ENCODE results near the gene PLEKHO1.
"Not testable (repeated sequence)": the region's sequence is repeated elsewhere in the genome, so short reads cannot be mapped to it uniquely, and the experiment has no call there.

Gene PLEKHO1, protein sequence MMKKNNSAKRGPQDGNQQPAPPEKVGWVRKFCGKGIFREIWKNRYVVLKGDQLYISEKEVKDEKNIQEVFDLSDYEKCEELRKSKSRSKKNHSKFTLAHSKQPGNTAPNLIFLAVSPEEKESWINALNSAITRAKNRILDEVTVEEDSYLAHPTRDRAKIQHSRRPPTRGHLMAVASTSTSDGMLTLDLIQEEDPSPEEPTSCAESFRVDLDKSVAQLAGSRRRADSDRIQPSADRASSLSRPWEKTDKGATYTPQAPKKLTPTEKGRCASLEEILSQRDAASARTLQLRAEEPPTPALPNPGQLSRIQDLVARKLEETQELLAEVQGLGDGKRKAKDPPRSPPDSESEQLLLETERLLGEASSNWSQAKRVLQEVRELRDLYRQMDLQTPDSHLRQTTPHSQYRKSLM

DNA sequence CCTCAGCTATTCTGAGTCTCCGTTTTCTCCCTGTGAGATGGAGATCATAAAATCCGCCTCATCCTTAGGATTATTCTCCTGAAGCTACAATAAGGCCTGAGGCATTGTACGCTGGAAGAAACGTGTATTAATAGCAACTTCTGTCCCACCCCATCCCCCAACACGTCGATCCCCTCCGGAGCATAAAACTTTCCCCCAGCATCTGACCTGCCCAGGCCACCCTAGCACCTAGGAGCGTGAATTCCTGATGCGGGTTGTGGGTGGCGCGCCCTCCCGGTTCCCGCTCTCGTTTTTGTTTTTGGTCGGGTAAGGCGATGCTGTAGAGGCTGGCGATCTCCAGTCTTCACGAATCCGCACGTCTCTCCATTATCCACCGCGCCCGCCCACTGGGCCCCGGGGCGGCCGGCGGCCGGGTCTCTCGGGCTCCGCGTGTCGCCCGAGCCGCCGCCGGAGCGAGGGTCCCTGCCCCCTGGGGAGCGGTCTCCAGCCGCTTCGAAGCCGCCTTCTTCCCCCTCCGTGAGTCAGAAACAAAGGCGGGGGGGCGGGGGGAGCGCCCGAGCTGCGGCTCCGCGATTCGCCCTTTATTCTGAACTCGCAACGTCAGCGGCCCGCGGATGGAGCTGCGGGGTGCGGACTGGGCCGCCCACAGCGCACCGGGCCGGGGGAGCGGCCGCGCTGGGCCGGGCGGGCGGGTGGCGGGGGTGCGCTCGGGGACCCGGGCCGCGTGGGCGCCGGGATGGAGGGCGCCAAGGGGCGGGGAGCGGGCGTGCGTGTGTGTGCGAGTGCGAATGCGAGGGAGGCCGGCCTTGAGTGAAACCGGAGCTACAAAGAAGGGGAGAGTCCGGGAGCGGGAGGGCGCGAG, at the start of gene PLEKHO1:
PLEKHO1 (plus strand) TSS at position 646 of the 862 bp plus-strand sequence. CDS start 342 bp downstream, outside the sequence.
- DNase-seq (ENCODE audit: low read depth in 1 of 2, low spot score in 1 of 2) = peak; percentile 77 to 79

DNA sequence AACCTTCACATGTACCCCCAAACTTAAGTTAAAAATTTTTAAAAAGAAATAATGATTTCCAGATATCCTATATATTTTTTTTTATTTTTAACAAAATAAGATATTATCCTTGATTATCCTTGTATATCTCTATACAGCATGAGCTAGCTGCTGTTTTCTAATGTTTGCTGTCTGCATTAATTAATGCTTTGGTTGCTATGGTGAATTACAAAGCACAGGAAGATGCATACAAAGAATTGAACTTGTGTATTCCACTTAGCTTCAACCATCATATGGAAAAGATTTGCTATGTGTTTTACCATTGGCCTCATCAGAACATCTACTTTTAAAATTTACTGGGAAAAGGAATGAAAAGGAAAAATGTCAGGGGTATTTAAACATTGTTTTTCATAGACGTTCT, 46.7 kb upstream of the PLEKHO1 start:
- no peak for DNase-seq (ENCODE audit: low read depth in 1 of 2, low spot score in 1 of 2)

DNA sequence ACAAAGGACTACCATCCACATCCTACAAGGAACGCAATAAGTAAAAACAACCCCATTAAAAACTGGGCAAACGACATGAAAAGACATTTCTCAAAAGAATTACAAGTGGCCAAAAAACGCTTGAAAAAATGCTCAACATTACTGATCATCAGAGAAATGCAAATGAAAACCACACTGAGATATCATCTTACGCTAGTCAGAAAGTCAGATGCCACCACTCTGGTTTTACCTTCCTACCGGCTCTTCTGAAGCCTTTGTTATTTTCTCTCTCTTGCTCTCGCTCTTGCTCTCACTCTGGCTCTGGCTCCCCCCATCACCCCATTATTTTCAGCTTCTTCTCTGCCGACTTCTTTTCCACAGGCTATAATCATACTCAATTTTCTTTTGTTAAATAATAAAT, 43.4 kb upstream of the PLEKHO1 start:
- DNase-seq (ENCODE audit: low read depth in 1 of 2, low spot score in 1 of 2) = no peak

DNA sequence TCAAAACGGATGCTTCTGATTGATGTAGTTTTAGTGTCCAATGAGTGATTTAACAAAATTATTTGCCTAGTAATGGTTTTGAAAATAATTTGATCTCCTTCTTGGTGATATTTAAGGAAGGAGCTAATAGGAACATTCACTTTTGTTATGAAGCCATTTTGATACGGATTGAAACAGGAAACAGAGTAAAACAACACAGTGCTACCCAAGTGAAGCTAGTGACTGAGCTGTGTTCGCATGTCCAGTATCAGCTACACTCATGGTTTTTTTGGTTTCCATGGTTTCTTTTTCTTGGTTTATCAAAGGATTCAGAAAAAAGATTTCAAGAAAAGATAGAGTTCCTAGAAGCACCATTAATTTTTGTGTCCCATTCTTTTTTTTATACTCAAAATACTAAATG, 40.1 kb upstream of the PLEKHO1 start:
- DNase-seq (ENCODE audit: low read depth in 1 of 2, low spot score in 1 of 2) = no peak

DNA sequence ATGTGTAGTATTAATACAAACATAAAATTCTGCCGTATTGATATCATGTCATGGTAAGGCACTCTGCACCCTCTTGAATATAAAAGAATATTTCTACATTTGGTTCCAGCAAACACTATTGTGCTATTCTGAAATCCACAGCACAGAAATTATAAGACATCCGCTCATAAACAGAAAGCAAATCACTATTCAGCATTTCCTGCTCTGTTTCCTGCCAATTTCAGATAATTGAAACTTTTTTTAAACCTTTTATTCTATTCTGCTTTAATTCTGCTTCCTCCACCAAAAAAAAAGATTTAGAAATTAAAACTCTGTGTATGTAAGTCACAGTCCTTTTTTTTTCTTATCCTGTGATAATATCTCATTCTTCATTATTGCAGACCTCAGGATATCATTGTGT, 39.6 kb upstream of the PLEKHO1 start:
- DNase-seq (ENCODE audit: low read depth in 1 of 2, low spot score in 1 of 2) = no peak

DNA sequence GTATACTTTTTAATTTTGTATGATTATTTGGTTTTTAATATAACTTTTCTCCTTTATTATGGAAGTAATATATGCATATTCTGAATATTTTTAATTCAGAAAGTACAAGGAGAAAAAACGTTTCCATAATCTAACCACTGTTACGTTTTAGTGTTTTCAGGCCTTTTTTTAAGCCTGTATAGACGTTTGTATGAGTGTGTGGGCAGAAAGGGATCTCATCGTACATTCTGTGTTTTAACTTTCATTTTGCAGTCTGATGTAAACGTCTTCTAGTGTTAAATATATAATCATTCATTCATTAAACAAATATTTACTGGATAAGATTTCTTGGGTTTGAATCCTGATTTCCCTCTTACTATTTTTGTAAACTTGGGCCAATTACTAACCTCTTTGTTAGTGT, 38.0 kb upstream of the PLEKHO1 start:
- DNase-seq (ENCODE audit: low read depth in 1 of 2, low spot score in 1 of 2) = no peak

DNA sequence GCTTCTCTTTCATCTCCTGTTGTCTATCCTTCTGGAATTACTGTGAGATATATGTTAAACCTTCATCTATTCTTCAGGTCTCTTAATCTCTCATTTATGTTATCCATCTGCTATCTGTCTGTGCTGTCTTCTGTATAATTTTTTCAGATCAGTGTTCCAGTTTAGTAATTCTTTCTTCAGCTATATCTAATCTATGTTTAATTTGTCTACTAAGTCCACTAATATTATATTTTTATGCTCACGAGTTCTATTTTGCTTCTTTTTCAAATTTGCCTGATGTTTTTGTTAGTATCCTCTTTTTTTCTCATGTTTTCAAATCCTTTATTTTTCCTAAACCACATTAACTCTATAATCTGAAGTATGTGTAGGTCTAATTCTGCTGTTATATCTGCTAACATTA, 34.6 kb upstream of the PLEKHO1 start:
- DNase-seq (ENCODE audit: low read depth in 1 of 2, low spot score in 1 of 2) = no peak

DNA sequence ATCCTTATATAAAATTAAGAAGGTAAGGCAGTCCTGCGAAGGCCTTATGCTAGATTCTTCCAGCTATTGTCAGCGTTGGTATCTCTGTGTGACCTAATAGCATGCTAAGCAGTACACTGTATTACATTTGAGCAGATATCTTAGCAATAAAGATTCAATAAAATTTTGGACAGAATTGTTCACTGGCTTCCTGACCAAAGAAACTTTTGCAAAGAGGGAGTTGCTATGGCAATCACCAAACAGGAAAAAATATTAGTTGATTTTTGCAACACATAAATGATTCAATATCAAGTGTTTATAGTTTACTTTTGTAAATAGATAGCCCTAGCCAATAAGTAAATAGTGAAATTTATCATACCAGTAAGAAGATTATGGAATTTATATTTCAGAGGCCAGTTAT, 31.0 kb upstream of the PLEKHO1 start:
- DNase-seq (ENCODE audit: low read depth in 1 of 2, low spot score in 1 of 2) = no peak

DNA sequence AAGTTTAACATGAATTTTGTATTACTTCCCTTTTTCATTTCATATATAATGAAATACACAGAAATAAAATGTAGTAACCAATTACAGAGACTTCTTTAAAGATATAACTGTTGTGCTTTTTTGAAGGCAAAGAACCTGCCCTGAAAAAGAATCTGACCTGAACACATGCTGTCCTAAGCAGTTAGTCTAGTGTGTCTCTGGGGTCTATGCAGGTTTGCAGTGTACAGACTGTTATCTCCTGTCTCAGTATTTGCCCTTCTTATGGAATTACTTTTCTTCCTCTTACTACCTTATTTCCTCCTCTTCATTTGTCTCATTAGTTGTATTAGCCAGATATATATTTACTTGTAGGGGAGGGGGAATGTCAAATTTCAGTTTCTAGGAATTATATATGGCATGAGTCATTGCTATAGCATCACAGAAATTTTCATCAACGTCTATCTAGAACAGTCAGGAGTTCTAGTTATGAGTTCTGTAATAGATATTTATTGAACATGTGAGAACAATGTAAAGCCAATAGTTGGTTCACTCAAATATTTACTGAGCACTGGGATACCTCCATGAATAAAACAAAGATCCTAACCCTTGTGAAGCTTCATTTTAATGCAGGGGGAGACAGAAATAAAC, 28.4 kb upstream of the PLEKHO1 start:
- no peak for DNase-seq (ENCODE audit: low read depth in 1 of 2, low spot score in 1 of 2)

DNA sequence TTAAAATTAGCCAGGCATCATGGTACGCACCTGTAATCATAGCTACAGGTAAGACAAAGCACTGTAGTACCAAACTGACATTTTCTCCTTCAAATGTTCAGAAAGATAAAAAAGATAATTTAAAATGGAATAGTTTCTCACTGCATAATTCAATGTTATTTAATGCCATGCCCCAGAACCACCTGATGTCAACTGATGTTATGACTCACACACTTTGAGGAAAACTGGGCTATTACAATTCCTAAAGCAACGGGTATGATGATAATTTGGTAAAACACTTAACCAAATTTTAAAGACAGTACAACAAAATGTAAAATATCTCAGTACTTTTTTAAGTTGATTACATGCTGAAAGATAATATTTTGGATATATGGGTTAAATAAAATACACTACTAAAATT, 22.9 kb upstream of the PLEKHO1 start:
- no peak for DNase-seq (ENCODE audit: low read depth in 1 of 2, low spot score in 1 of 2)

DNA sequence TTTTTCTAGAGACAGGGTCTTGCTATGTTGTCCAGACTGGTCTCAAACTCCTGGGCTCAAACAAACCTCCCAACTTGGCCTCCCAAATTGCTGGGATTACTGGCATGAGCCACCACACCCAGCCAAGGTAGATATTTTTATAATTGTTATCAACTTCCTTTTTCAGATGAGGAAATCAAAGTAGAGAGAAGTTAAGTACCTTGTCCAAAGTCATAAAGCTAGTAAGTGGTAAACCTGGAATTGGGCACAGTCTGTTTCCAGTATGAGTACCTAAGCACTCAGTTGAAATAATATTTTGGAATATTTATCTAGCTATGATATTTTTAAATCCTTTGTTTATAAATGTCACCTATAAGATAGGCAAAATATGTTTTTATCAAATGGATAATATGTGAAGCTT, 22.3 kb upstream of the PLEKHO1 start:
- no peak for DNase-seq (ENCODE audit: low read depth in 1 of 2, low spot score in 1 of 2)

DNA sequence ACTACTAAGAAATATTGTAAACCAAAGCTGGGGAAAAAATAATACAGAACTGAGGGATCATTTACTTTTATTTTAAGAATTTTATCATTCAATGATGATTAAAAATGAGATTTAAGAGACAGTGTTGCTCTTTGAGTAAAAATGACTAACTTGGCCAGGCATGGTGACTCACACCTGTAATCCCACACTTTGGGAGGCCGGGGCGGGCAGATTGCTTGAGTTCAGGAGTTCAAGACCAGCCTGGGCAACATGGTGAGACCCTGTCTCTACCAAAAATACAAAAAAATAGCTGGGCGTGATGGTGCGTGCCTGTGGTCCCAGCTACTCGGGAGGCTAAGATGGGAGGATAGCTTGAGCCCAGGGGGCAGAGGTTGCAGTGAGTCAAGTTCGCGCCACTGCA, 21.8 kb upstream of the PLEKHO1 start:
- DNase-seq (ENCODE audit: low read depth in 1 of 2, low spot score in 1 of 2) = peak in 1 of 2 donors; percentile 13

DNA sequence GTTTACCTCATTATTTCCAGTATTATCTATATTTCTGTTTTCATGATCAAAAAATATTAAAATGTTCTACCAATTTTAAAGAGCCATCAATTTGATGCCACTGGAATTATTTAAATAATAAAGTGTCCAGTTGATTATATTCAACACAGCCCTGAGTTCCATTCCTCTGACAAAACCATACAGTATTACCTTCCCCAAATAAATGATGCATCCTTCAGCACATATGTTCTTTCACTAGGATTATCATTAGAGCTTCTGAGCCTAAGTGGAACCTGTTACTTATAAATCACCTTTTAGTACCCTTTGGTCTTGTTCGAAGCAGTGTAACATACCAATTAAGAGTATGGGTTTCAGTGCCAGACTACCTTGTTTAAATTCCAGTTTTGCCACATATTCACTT, 17.3 kb upstream of the PLEKHO1 start:
- DNase-seq (ENCODE audit: low read depth in 1 of 2, low spot score in 1 of 2) = no peak

DNA sequence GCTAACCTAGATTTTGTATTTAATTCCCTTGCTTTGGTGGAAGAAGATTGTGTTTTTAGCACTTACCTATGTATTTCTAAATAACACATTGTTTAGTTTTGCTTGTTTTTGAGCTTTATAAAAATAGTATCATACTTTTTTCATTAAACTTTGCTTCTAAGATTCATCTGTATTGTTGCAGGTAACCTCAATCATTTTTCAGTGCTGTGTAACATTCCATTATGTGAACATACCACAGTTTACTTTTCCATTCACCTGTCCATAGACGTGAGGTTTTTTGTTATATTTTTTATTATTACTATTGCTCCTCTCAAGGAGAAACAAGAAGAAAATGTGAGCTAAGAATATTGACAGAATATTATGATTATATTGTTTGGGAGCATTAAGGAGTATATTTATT, 15.2 kb upstream of the PLEKHO1 start:
- DNase-seq (ENCODE audit: low read depth in 1 of 2, low spot score in 1 of 2) = no peak

DNA sequence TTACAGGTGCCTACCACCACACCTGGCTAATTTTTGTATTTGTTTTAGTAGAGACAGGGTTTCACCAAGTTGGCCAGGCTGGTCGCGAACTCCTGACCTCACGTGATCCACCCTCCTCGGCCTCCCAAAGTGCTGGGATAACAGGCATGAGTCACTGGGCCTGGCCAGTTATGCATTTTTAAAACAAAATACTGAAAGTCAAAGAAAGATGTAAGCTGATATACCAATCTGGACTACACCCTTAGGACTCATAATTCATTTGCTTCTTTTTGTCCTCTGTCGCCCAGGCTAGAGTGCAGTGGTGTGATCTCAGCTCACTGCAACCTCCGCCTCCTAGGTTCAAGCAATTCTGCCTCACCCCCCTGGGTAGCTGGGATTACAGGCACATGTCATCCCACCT, 14.3 kb upstream of the PLEKHO1 start:
- DNase-seq (ENCODE audit: low read depth in 1 of 2, low spot score in 1 of 2) = not testable (repeated sequence)

DNA sequence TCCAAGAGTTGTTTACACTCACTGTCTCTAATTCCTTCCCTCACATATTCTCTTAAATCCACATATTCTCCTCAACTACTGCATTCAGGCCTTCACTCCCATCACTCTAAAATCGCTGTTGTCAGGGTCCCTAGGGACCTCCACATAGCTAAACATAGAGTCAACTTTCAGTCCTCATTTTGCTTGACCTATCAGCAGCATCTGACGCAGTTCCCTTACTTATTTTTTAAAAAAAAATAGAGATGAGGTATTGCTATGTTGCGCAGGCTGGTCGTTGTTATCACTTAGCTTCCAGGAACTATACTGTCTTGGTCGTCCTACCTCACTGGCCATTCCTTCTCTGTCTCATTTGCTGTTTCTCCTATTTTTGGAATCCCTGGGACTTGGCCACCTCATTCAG, 11.7 kb upstream of the PLEKHO1 start:
- DNase-seq (ENCODE audit: low read depth in 1 of 2, low spot score in 1 of 2) = no peak

DNA sequence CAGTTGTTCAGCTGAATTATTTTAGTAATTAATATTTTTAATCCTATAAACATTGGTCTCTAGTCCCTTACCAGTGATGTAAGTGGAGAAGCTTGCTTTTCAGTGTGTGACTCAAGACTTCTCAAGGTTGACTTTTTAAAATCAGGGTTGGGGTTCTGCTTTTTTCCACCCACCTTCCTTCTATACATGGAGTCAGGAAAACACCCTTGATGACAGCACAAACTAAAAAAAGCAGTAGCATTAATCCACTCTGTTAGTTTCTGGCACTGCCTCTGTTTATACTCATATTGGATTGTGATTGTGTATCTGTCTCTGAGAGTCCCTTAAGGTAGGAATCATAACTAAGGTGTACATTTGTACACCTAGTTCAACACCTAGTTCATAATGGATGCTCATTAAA, 8.3 kb upstream of the PLEKHO1 start:
- no peak for DNase-seq (ENCODE audit: low read depth in 1 of 2, low spot score in 1 of 2)

DNA sequence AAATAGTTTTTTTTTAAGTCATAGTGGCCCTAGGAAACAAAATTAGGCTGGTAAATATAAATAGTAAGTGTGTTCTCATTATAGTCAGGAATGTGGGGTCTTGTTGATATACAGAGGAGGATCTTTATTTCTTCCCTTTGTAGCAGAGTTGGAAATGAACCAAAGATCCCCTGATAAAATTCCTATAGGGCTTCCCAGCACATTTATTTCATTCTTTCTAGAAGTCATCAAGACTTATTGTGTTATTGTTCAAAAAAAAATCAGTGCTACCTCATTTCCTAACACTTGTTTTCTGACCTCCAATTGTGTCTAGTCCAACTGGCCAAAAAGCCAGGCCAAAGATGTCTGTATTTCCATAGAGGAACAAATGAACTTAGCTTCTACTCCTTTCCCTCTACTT, 7.6 kb upstream of the PLEKHO1 start:
- no peak for DNase-seq (ENCODE audit: low read depth in 1 of 2, low spot score in 1 of 2)

DNA sequence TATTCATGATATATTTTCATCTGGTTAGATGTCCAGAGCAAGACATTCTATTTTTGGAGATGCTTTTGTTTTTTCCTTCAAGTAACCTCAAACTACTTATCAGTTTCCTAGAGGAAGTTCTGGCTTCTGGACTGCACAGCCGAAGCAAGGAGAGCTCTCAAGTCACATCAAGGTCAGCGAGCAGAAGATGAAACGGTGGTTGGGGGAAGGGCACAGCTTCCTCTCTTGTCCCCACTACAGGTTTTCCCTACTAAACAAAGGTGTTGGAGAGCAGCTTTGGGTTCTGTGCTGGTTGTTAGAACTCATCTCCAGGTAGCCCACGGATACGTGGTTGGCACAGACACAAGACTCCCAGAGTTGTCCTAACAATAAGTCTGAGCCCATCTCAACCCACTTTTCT, 5.1 kb upstream of the PLEKHO1 start:
- DNase-seq (ENCODE audit: low read depth in 1 of 2, low spot score in 1 of 2) = no peak

DNA sequence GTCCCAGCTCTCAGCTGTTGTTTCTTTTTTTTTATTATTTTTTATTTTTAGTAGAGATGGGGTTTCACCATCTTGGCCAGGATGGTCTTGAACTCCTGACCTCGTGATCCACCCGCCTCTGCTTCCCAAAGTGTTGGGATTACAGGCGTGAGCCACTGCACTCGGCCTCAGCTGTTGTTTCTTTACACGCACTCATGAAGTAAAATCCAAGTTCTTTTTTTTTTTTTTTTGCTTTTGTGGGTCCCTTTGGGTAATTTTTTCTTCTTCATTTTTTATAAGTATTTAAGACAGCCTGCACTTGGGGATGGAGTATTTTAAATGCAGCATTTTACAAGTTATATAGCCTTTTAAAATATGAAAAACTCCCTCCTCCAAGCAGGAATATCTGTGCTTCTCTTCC, 3.7 kb upstream of the PLEKHO1 start:
- not testable (repeated sequence) for DNase-seq (ENCODE audit: low read depth in 1 of 2, low spot score in 1 of 2)

DNA sequence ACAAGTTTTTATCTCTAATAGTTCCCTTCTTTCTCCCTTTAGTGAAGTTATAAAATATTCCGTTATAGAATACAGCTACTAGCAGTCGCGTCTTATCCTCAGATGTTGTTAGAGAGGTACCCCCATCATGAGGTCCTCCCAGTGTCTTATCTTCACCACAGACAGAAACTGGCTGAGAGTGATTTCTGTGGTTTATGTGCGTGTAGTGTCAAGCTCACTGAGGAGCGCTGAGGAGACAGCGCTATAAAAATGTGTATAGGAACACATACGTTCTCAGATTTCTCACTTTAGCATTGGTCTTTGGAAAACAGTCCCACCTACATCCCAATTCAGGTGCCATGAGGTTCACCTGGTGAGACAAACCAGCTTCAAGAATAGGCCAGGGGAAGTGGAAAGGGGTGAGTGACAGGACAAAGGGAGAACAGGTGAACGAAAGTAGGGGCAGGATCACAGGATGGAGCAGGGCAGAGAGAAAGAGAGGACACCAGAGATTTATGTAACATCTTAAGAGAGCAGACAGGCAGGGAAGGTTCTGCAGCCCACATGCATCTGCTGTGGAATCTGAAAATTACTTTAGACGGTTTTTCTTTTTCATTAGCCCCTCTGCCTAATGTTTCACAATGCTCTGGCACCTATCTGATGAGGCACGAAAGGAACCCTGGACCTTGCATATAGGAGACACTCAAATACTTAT, 2.7 kb upstream of the PLEKHO1 start:
- DNase-seq (ENCODE audit: low read depth in 1 of 2, low spot score in 1 of 2) = no peak

Measured in activated T-helper 1 cell treated with anti-CD3 and anti-CD28 coated beads, Interleukin-2, amount 50 U/mL, for 16 hours (primary cell).